ENCODE data around the gene C16orf96.

DNA sequence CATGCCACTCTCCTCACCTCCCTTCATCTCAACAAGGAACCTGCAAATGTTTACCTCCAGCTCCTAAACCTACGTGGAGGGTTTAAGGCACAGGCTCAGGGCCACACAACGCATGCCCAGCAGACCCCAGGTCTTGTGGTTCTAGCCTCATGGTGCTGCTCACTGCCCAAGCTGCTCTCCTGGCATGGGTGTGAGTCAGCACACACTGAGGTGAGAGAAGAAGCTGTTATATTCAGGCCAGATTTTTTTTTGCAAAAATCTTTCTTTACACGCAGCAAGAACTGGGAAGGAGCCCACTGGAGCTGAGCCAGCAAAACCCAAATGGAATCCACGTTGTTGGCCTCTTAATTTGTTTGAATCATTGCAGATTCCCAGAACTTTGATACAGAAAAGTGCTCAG is 5.5 kb upstream of the C16orf96 start:
- no peak for TF ChIP-seq POLR2A (IDR thresholded peaks at IDR 0.05; ENCODE audit: low read depth, low read length)
- no peak for TF ChIP-seq POLR2AphosphoS5 (IDR thresholded peaks at IDR 0.05; ENCODE audit: low read depth, low read length)
- no peak for TF ChIP-seq TAF1 (IDR thresholded peaks at IDR 0.05; ENCODE audit: low read depth, low read length)

Data from GM12891 (cell line).